ENCODE data around the gene CNTNAP2. TPM values are rescaled to one million over a fixed set of nuclear protein-coding genes. Genes with fewer than 3 reads are reported as not detected.

CNTNAP2 gene
- total RNA-seq, 1 experiment from 2014 or later, result 60.0 TPM

DNA sequence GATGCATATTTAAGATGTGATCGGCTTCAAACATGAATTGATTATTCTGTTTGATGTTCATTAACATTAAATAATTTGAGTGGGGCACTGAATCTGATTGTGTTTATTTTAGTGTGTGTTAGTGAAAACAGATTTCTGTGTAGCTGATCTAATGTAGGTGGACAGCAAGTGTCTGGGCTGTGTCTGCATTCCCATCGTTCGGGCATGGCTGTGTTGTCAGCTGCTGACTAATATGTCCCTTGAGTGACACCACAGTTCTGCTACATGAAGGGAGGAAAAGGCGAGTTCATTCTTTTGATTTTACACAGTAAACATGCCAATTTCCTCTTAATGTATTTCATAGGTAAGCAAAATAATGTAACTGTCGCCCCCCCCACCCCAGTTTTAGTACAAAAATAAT is 203.0 kb downstream of the CNTNAP2 start:
- POLR2A ChIA-PET (ENCODE audit: low non-redundant PET), result no interaction called here

GRCh38 chr7:146321301-146321700 is 204.7 kb downstream of the CNTNAP2 start:
- BruUV-seq (replicated peaks), result no TSS peak
- no peaks in the 10 kb centered on the region for H3K9me3 ChIP-seq (ENCODE audit: low read depth, low read length, poor library complexity, severe bottlenecking)
- H3K27me3 ChIP-seq (replicated peaks; ENCODE audit: insufficient read depth, low read depth, low read length, poor library complexity), result no peaks in the 10 kb centered on the region
- CTCF ChIA-PET, result no interaction called here
- no peak for TF ChIP-seq EZH2 (IDR thresholded peaks at IDR 0.05; ENCODE audit: borderline replicate concordance, low read depth, low read length, poor library complexity, severe bottlenecking)
- no peak for TF ChIP-seq CTCF (conservative IDR thresholded peaks at IDR 0.05; ENCODE audit: low read depth, low read length)
- H3K36me3 ChIP-seq (ENCODE audit: insufficient read depth, low read length, poor library complexity, severe bottlenecking), result no peaks in the 10 kb centered on the region
- POLR2A ChIA-PET (ENCODE audit: low non-redundant PET), result no interaction called here
- DNase-seq (ENCODE audit: low spot score), result no peak
- intact Hi-C loops (cut with micrococcal nuclease; ENCODE audit: unreplicated experiment), result no loop called here
- no peak overlapping the region for H3K27ac ChIP-seq (ENCODE audit: low read depth, low read length, poor library complexity, severe bottlenecking)
- no peak overlapping the region for H3K4me3 ChIP-seq (ENCODE audit: low read depth, low read length, poor library complexity, severe bottlenecking)
- no peaks in the 10 kb centered on the region for H3K4me1 ChIP-seq (ENCODE audit: insufficient read depth, low read length, poor library complexity, severe bottlenecking)

More for the DNA sequence above, 203.0 kb downstream of the CNTNAP2 start:
- intact Hi-C loops (cut with micrococcal nuclease; ENCODE audit: unreplicated experiment), result no loop called here
- no TSS peak for BruUV-seq (replicated peaks)
- Histone ChIP-seq H3K4me3 (ENCODE audit: low read depth, low read length, poor library complexity, severe bottlenecking) (no peak overlapping the region), H3K27me3 (replicated peaks; ENCODE audit: insufficient read depth, low read depth, low read length, poor library complexity) (no peaks in the 10 kb centered on the region), H3K9me3 (ENCODE audit: low read depth, low read length, poor library complexity, severe bottlenecking) (no peaks in the 10 kb centered on the region), H3K27ac (ENCODE audit: low read depth, low read length, poor library complexity, severe bottlenecking) (no peak overlapping the region), H3K36me3 (ENCODE audit: insufficient read depth, low read length, poor library complexity, severe bottlenecking) (no peaks in the 10 kb centered on the region), H3K4me1 (ENCODE audit: insufficient read depth, low read length, poor library complexity, severe bottlenecking) (no peaks in the 10 kb centered on the region)
- DNase-seq (ENCODE audit: low spot score), result no peak
- TF ChIP-seq EZH2 (IDR thresholded peaks at IDR 0.05; ENCODE audit: borderline replicate concordance, low read depth, low read length, poor library complexity, severe bottlenecking), result no peak
- CTCF ChIA-PET, result no interaction called here

GRCh38 chr7:146331369-146331768 is 214.8 kb downstream of the CNTNAP2 start:
- no TSS peak for BruUV-seq (replicated peaks)

More at GRCh38 chr7:146331369-146331768, 214.8 kb downstream of the CNTNAP2 start:
- Histone ChIP-seq H3K27me3 (replicated peaks; ENCODE audit: insufficient read depth, low read depth, low read length, poor library complexity) (no peaks in the 10 kb centered on the region), H3K27ac (ENCODE audit: low read depth, low read length, poor library complexity, severe bottlenecking) (no peak overlapping the region), H3K36me3 (ENCODE audit: insufficient read depth, low read length, poor library complexity, severe bottlenecking) (no peaks in the 10 kb centered on the region), H3K4me1 (ENCODE audit: insufficient read depth, low read length, poor library complexity, severe bottlenecking) (no peaks in the 10 kb centered on the region), H3K9me3 (ENCODE audit: low read depth, low read length, poor library complexity, severe bottlenecking) (no peaks in the 10 kb centered on the region), H3K4me3 (ENCODE audit: low read depth, low read length, poor library complexity, severe bottlenecking) (no peak overlapping the region)
- TF ChIP-seq CTCF (conservative IDR thresholded peaks at IDR 0.05; ENCODE audit: low read depth, low read length), result no peak
- TF ChIP-seq EZH2 (IDR thresholded peaks at IDR 0.05; ENCODE audit: borderline replicate concordance, low read depth, low read length, poor library complexity, severe bottlenecking), result no peak
- no peak for DNase-seq (ENCODE audit: low spot score)
- ChIA-PET CTCF (no interaction called here), POLR2A (ENCODE audit: low non-redundant PET) (no interaction called here)
- intact Hi-C loops (cut with micrococcal nuclease; ENCODE audit: unreplicated experiment), result no loop called here
